Measurements from ENCODE around the gene TSEN2.
"Not testable (repeated sequence)": the region's sequence is repeated elsewhere in the genome, so short reads cannot be mapped to it uniquely, and the experiment has no call there.

The TSEN2 gene

DNA sequence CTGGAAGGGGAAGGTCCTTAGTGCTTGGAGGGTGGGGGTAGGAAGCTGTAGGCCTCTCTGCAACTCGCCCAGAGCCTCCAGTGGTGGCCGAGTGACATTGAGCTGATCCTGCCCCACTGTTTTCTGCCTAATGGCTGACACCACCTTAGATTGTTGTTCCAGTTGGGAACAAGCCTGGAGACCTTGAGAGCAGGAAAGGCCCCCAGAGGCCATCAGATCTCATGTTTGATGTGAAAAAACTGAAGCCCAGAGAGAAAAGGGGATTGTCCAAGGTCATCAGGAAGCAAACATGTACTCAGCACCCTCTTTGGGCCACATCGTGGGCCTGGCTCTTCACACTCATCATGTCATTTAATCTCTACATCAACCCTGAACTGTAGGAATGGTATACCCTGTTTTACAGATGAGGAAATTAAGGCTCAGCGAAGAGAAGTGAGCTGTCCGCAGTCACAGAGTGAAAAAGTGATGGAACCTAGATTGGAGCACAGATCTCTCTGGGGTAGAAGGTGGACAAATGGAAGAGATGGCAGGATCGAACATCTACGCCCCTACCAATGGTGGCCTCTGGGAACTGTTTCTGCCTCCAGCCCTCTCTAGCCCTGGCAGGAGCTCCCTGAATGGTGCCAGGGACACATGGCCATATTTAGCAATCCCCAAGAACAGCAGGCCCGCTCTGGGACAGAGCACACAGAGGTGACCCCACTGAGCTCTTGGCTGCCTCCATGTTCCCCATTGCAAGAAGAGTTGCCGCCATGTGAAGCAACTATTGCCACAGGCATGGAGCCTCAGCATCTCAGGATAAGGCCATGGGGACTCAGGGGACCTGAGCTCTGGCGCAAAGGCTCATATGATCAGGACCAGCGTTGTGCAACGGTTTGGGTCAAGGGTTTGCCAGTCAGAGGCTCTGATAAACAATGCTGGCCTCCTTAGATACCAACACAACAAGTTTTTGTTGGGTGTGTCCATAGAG lies 31.6 kb upstream of the TSEN2 start:
- no peak for DNase-seq

GRCh38 chr3:12454076-12454815 lies 30.0 kb upstream of the TSEN2 start:
- DNase-seq: no peak

DNA sequence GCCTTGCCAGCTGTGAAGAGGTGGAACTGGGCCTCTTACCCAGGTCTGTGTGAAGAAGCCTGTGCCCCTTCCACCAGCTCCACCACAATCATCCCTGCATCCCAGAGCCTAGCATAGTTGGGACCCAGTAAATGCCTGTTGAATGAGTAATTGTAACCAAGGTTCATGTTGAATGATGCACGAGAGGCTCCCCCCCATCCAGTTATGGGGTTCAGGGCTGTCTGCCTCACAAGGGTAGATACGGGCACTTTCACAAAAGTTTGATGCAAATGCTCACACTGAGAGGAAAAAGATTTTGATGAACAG lies 29.5 kb upstream of the TSEN2 start:
- DNase-seq: no peak

- no peak for DNase-seq
Observed at GRCh38 chr3:12455740-12456139, 28.5 kb upstream of the TSEN2 start.

GRCh38 chr3:12456441-12456840 lies 27.8 kb upstream of the TSEN2 start:
- DNase-seq: no peak

DNA sequence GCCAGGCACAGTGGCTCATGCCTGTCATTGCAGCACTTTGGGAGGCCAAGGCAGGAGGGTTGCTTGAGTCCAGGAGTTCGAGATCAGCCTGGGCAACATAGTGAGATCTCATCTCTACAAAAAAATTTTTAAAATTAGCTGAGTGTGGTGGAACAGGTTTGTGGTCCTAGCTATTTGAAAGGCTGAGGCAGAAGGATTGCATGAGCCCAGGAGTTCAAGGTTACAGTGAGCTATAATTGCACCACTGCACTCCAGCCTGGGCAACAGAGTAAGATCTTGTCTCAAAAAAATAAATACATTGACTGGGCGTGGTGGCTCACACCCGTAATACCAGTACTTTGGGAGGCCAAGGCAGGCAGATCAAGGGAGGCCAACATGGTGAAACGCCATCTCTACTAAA lies 26.9 kb upstream of the TSEN2 start:
- DNase-seq: not testable (repeated sequence)

GRCh38 chr3:12458901-12459300 lies 25.4 kb upstream of the TSEN2 start:
- DNase-seq: no peak

- no peak for DNase-seq
Observed at GRCh38 chr3:12460127-12460526, 24.2 kb upstream of the TSEN2 start.

- DNase-seq: no peak
Observed at GRCh38 chr3:12461097-12461649, 23.1 kb upstream of the TSEN2 start.

DNA sequence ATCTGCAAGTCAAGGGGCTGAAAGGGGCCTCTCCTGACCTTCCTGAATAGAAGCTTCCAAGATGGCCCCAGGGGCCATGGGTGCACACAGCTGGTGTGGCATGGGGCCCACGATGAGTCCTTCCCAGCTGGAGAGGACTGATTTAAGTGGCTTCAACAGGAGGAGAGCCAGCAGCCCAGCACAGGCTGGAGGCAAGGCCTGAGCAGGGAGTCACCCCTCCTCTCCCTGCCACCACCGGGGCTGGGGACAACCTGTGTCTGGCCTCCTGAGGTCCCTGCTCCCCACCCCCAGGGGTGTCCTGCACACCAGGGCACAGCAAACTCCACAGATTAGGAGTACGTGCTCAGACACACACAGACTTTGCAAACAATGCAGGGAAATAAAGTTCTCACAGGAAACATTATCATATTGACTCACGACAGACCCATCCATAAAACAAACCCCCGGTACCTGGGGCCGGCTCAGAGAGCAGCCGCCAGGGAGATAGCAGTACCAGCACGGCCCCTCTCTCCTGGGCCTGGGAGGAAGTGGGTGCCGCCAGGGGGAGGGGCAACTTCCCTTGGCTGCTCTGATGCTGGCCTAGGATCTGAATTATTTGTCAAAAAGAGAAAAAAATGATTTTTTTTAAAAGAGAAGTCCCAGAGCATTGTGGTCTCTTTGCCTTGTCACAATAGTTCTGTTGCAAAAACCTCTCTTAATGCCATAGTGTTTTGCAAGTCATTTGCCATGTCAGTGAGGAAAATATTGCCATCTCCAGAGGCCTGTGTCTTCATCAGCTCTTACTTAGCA lies 21.9 kb upstream of the TSEN2 start:
- no peak for DNase-seq

DNA sequence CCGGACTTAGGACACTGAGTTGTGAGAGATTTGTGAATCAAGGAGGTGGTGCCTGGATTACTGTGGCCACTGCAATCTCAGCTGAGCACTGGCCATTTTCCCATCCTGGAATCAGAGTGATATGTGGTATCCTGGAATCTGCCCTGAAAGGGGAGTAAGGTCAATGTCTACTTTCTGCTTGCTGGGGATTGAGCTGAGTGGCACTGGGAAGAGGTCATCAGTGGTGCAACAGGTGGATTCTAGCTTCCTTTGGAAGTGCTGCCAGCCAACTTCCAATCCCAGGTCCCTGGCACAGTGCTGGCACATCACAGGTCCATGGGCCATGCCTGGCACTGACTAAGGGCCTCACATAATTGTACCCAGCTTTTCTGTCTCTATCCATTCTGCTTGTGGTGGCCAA lies 20.6 kb upstream of the TSEN2 start:
- DNase-seq: no peak

DNA sequence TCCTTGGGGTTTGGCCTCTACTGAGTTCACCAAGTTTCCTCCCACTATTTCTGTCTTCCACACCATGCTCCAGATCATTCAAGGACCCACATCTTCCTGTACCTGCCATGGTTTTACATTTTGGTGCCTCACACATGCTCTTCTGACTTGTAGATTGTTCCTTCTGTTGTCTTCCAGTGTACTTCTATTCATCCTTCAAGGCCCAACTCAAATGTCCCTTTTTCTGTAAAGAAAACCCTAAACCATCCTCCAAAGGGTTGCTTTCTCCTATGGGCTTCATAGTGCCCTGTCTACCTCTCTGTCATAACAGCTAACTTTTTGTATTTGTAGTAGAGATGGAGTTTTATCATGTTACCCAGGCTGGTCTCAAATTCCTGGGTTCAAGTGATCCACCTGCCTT lies 20.1 kb upstream of the TSEN2 start:
- no peak for DNase-seq

- DNase-seq: no peak
Observed at GRCh38 chr3:12465151-12465835, 19.0 kb upstream of the TSEN2 start.

DNA sequence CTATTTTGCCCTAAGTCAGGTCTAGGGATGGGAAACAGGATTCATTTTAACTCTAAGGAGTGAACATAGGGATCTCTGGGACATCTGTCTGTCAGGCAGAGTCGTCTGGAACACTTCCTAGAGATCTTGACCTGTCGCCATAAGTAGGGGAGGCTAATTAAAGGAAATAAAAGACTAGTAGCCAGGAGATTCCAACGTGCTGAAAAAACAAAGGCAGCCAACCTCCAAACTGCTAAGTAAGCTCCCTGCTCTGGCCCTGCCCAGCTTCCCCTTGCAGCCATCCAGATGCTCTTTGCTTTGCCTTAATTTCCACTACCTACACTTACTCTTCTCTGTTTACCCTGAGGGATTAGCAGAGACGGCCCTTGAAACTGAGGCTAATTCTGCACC lies 18.4 kb upstream of the TSEN2 start:
- DNase-seq: no peak

- DNase-seq: no peak
Observed at GRCh38 chr3:12467746-12468145, 16.5 kb upstream of the TSEN2 start.

GRCh38 chr3:12468276-12468675 lies 16.0 kb upstream of the TSEN2 start:
- DNase-seq: no peak

DNA sequence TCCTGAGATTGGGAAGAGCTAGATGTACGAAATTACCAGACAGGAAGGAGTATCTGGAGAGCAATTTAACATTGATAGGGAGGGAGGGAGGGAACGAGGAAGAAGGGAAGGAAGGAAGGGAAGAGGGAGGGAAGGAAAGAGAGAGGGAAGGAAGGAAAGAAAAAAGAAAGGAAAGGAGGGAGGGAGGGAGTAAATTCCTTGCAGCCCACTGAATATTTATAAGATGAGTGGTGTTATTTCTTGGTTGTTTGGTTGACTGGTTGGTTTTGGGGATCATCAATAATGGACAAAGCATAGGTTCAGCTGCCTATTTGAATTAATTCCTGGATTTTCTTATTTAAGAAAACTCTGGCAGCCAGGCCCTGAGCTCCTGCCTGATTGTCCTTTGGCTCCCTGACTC lies 15.5 kb upstream of the TSEN2 start:
- no peak for DNase-seq

- not testable (repeated sequence) for DNase-seq
Observed at GRCh38 chr3:12469222-12469621, 15.1 kb upstream of the TSEN2 start.

DNA sequence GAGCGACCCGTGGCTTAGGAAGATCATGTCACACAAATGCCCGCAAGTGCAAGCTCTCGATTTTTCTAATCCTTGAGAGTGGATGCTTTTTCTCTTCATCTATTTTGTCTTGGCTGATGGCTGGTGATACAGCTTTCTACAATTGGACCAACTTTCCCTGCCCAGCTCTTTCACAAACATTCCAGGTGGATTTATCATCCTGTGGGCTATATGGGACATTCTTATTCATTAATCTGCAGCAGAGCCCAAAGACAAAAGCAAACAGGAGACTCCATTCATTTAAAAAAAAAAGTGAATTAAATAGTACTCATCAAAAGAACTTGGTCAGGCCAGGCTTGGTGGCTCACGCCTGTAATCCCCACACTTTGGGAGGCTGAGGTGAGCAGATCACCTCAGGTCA lies 14.2 kb upstream of the TSEN2 start:
- no peak for DNase-seq

DNA sequence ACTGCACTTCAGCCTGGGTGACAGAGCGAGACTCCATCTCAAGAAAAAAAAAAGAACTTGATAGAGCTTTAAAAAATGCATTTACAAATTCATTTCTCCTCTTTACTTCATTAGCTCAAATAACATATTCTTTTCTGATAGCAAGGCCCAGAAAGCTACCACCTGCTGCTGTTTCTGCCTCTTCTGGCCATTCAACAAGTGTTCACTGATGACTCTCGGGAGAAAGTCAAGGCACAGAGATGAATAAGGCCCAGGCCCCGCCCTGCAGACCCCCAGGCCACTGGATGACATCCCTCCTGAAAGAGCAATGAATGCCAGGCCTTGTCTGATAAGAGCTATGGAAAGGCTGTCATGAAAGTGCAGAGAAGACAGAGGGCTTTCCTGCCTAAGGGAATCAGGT lies 13.6 kb upstream of the TSEN2 start:
- DNase-seq: no peak

DNA sequence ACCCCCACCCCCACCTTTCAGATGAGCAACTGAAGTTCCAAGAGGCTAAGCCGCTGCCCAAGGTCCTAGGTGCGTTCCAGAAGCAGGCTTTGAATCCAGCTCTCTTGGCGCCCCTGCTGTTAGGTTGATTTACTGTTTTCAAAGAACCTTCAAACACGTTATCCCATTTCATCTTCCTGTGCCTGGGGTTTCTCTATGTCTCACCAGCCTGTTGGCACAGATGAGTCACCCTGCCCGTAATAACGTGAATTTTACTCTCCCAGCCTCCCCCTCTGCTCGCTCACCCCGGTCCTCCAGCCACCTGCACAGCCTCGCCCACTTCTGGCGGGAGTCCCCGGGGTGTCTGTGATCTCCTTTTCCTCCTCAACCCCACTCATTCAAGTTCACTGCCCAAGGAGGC lies 13.0 kb upstream of the TSEN2 start:
- no peak for DNase-seq

DNA sequence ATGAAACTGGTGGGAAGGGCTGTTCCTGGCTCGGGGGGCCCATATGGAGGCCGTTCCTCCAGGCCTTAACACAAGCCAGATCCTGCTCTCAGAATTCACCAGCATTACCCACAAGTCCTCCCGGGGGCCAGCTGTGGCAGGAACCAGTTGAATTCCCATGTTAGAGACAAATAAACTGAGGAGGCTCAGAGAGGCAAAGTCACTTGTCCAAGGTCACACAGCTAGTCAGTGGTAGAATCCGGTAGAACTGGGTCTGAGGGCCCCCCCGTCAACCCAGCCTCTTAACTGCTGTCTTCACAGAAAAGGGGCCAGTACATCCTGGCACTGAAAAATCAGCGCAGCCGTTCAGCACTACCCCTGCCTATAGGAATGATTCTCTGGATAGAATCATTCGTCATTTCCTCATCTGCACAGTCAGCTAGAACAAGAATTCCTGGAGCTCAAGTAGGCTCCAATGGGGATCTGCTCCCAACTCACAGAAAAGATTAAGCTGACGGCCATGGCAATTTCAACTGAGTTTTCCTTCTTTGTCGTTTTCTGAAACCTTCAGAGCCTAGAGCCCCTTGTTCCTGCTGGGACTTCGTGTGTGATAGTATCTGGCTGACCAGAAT lies 12.2 kb upstream of the TSEN2 start:
- DNase-seq: no peak
